Gastroesophageal sphincter (tissue), 3 donors: Measurements from ENCODE around the gene UNCX.

Experiments
- POLR2A ChIP-seq, 2 donors: fragments of 450-650 bp; IDR thresholded peaks; one replicate each; pipeline ENCODE4 v1.6.1; 2017; ENCODE audit warnings: antibody characterized with exemption in 2 of 2, mild to moderate bottlenecking in 2 of 2, moderate library complexity in 1 of 2
- POLR2AphosphoS5 ChIP-seq: sonication (generic); formaldehyde crosslinking; IDR thresholded peaks from one replicate; pipeline ENCODE4 v1.6.1; 2017; ENCODE audit warnings: antibody characterized with exemption
- TF ChIP-seq, protein P1 (sequence below), 4 experiments: fragments of 200-600 bp in 2 of 4; fragments of 450-650 bp in 2 of 4; sonication (generic) in 1 of 4; IDR thresholded peaks; one replicate each; pipeline ENCODE4 v1.5.1; 2017 to 2019; ENCODE audit warnings: antibody characterized with exemption in 4 of 4, mild to moderate bottlenecking in 2 of 4, moderate library complexity in 2 of 4

DNA sequence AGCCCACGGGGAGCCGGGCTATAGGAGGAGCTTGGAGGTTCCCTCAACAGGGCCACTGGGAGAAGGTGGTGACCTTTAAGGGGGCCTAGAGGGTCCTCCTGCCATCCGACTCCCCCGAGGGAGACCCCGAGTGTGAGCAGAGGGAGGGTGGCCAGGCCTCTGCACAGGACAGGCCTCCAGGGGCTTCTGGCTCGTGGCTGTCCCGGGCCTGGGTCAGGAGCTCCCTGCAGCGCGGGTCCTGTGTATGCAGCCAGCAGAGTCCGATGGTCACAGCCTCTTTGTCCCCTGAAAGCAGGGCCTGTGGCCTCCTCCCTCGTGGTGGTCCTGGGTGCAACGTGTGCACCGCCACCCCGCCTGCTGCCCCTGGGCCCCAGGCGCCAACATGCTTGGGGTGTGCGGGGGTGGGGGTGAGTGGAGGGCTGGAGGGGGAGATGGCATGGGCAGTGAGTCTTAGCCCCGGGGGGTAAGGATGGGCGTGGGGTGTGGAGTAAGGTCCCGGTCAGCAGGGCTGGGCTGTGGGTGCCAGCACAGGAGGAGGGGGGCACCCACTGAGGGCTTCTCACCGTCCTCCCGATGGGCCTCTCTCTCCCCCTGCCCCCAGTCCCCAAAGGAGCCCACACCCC, 27.1 kb downstream of the UNCX start:
- no peak for TF ChIP-seq POLR2A (IDR thresholded peaks at IDR 0.05)
- TF ChIP-seq POLR2AphosphoS5 = no peak
- TF ChIP-seq, protein P1, sequence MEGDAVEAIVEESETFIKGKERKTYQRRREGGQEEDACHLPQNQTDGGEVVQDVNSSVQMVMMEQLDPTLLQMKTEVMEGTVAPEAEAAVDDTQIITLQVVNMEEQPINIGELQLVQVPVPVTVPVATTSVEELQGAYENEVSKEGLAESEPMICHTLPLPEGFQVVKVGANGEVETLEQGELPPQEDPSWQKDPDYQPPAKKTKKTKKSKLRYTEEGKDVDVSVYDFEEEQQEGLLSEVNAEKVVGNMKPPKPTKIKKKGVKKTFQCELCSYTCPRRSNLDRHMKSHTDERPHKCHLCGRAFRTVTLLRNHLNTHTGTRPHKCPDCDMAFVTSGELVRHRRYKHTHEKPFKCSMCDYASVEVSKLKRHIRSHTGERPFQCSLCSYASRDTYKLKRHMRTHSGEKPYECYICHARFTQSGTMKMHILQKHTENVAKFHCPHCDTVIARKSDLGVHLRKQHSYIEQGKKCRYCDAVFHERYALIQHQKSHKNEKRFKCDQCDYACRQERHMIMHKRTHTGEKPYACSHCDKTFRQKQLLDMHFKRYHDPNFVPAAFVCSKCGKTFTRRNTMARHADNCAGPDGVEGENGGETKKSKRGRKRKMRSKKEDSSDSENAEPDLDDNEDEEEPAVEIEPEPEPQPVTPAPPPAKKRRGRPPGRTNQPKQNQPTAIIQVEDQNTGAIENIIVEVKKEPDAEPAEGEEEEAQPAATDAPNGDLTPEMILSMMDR (IDR thresholded peaks at IDR 0.05) = no peak
